COLO829 (cell line): Measurements from ENCODE around the gene CXCL10.
"Not testable (repeated sequence)": the region's sequence is repeated elsewhere in the genome, so short reads cannot be mapped to it uniquely, and the experiment has no call there.

Experiments
- DNase-seq: peaks from one replicate; pipeline ENCODE4 v3.0.0; 2012; ENCODE audit warnings: low spot score

CXCL10 gene

DNA sequence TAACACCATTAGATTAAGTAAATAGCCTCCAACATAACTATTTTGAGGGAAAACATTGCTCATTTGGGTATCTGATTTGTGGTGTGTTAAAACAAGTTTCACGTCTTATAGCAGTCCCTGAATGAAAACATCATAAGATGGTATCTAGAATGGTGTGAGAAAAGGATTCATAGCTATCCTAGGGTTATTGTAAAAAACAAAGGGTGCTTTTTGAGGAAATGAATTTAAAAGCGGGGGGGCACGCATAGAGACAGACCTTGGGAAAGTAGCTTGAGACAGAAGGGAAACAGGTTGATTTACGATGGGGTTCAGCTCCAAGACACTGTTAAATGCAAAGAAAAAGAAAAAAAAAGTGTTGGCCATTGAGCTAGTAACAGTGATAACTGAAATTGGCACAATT is 768 bp upstream of the CXCL10 start:
- DNase-seq = no peak

DNA sequence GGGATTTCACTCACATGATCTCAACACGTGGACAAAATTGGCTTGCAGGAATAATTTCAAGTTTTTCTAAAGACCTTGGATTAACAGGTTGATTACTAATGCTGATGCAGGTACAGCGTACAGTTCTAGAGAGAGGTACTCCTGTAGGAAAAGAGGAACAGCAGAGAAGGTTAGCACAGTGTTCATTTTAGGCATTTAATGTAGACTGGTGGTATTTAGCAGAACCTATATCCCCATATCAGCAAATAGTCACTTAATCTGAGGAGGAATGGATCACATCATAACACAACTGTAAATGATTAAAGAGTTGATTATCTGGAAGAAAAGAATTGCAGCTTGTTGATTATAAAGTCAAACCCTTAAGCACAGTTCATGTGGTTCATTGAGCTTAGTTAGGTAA is 620 bp downstream of the CXCL10 start:
- DNase-seq = no peak

DNA sequence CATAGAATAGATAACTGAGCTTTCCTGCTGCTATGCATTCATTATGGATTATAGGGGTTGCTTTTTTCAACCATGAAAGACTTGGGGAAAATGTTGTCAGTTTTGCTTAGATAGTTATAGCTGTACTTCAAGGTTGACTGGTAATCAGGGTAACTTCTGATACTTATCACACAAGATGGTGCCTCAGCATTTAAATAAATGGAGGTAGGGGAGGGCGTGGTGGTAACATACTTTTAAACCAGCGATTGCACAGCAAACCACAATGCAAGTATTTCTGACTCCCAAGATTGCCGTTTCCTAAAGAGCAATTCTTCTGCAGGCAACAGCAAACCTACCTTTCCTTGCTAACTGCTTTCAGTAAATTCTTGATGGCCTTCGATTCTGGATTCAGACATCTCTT is 1.3 kb downstream of the CXCL10 start:
- no peak for DNase-seq

DNA sequence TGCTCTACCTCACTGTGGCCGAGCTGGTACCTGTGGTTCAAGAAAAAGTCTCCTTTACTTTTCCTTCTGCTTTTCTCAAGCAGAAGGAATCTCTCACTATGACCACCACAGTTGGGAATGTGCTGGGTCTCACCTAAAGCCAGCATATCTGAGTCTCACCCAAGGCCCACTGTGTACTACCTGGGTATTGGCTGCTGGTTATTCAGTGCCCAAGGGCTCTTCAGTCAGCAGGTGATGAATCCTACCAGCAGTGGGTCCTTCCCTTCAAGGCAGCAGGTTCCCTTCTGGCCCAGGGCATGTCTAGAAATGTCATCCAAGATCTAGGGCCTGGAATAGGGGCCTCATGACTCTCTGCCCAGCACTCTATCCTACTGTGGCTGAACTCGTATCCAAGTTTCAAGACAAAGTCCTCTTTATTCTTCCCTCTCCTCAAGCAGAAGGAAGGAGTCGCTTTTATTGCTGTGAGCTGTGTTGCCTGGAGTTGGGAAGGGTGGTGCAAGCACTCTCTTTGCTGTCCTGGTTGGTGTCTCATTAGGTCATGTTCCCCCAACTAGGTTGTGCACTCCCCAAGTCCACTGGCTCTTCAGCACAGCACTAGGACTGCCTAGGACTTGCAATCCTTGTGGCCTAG is 6.1 kb downstream of the CXCL10 start:
- DNase-seq = no peak

DNA sequence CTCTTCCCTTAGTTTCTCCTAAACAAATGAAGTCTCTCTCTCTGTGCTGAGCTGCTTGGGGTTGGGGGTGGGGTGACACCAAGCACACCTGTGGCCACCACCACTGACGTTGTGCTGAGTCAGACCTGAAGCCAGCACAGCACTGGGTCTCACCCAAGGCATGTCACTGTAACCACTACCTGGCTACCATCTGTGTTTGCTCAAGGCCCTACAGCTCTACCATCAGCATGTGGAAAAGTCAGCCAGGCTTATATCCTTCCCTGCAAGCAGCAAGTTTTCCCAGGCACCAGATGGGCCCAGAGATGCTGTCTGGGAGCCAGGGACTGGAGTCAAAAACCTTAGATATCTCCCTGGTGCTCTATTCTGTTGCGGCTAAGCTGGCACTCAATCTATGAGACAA is 6.9 kb downstream of the CXCL10 start:
- DNase-seq = no peak

DNA sequence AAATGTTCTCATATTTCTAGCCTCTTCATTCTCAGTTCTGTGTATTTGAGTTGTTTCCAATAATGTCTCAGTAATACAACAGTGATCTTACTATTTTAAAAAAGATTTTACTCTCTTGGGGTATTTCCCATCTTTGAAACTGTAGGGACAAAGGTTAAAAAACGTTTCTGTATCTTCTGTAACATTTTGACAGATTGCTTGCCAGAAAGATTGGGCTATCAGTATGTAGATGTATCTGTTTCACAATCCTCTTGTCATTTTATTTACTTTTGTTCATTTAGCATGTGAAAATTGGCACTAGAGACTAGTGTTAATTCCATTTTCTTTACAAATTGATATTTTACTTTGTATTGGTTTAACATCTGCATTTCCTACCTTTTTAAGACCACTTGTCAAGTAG is 9.8 kb downstream of the CXCL10 start:
- no peak for DNase-seq

DNA sequence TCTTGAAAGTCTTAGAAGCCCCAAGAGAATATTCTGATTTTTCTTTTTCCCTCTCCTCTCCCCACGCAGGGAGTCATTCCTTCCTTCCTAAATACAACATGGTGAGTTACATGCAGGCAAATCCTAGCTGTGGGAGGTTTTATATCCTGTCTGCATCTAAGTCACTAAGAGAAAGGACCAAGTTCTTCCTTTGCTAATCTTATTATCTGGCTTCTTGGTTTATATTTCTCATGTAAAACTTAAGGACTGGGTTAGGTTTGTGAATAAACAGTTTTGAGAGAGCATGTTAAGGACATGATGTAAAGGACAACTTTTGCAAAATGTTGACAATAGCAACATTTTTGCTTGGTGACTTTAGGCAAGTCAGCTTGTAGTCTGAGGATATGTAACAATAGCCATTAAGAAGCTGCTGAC is 10.9 kb downstream of the CXCL10 start:
- no peak for DNase-seq

DNA sequence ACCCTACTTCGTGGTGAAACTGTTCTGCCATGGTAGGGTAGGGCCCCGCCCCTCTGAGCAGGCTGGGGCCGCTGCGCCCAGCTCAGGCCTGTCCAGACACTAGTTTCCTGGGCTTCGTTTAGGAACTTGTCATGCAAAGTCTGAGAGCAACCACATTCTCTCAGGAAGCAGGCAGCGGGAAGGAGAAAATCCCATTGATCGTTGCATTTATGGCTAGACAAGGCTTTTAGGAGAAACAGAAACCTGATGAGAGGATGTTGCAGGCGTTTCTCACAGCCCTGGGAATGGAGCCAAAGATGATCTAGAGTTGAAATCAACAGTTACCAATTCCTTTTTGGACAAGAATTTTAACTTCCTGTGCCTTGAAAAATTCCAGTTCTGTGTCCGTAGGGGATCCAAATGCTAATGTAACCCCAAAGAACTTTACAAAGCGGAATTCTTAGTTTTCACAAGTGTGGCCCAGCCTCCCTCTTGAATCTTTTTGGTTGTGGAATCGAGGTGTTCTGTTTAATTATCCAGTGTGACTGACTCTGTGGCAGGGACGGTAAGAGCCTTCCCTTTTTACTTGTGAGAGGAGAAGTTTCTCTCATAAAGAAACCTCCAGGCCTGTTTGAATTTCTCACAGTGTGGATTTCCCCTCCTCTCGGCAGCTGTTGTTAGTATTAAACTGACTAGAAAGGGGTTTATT is 11.5 kb downstream of the CXCL10 start:
- peak; percentile 34 for DNase-seq

DNA sequence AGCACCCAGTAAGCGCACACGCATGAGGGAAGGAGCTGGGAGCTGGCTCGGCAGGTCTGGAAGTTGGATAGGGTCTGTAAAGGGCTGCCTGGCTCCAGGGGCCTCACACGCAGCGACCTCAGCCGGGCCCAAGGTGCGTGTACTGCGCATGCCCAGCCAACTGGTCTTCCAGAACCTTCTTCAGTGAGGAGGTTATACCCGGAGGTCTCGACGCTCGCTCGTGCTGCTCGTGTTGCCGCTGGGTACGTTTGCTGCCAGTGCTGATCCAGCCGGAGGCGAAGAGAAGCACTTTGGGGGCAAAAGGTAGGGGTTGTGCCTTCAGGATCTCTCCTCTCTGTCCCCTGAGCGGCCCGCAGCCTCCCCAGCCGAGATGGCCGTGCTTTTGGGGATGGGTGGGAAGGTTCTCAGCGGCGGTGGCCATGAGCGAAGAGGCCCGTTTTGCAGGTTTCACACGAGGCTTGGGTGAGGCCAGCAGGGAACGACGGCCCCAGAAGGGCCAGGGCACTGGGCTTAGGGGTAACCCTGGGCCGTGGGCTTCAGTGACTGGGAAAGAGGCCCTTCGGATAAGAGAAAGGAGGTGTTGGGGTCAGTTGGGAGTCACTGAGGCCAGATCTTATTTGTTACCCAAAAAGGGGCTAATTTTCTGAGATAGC is 12.2 kb downstream of the CXCL10 start:
- DNase-seq = no peak

DNA sequence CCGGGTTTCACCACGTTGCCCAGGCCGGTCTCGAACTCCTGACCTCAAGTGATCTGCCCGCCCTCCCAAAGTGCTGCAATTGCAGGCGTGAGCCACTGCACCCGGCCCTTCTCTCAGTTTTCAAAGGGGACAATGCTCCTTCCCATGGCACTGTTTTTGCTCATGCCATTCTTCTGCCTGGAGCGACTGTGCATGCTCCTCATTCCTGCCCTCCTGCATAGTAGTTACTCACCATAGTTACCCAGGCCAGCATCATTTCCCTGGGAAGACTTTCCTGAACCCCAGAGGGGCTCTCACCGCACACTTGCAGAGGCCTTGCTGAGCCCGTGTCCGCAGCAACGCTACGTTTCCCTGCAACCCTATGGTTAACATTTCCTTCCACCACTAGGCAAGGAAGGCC is 12.7 kb downstream of the CXCL10 start:
- DNase-seq = no peak

DNA sequence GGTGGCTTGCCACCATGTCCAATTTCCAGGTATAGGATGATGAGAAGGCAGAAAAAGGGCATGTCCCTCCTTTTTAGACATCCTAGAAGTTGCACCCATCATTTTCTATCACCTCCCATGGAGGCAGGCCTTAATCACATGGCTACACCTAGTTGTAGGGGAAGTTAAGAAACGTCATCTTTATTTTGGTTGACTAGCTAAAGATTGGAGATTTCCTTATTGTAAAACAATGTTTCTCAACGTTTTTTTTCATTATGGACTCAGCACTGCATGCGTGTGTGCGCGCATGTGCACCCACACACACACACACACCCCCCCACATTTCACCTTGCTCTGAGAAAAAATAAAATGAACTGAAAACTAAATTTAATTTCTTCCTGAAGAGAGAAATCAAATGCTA is 14.0 kb downstream of the CXCL10 start:
- DNase-seq = no peak

DNA sequence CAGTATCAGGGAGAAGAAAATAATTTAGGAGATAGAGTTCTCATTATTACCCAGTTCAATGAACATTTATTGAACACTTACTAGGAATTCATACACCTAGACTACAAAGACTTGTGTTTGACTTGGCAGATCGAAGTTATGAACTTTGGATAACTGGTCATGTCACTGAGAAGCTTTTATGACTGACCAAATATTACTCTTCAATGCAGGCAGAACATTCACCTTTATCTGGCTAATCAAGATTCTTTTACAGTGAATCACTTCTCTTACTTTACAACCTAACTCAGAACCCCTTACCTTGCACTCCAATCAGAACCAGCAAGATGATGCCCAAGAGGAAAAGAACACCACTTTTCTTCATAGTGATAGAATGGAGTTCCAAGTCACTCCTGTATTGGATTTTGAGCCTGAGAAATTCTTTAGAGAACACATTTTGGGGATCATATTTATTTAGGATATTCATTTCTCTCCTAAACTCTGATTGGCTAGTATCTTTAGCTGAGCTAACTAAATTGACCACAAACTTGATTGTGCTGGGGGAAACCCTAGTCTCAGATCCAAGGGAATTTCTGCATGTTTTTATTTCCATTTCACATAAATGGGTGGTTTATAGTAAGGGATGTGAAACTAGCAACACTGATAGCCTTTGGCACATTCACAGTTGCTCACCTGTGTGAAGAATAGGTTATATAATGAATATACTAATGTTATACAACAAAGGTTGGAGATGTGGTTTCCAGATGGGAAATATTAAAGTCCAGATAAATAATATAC is 16.0 kb downstream of the CXCL10 start, which contains the start of gene CXCL9:
Gene CXCL9 (minus strand): TSS at position 421 of the 774 bp plus-strand sequence. CDS start 60 bp downstream, at position 361.
- no peak for DNase-seq

DNA sequence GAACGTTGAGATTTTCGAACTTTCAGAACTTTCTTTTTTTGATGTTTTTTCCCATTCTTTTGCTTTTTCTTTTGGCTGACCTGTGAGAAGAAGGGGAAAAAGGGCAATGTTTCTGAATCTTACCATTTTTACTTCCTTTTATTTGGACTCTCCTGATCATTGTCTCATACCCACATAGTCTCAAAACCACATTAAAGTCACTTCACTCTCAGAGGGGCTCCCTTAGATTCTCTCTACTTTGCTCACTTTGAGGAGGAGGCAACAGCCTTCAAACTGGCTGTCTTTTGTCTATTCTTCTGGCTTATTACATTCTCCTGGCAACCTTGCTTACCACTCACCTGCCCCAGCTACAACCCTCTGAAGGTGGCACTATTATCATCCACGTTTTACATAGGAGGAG is 19.7 kb downstream of the CXCL10 start:
- no peak for DNase-seq

DNA sequence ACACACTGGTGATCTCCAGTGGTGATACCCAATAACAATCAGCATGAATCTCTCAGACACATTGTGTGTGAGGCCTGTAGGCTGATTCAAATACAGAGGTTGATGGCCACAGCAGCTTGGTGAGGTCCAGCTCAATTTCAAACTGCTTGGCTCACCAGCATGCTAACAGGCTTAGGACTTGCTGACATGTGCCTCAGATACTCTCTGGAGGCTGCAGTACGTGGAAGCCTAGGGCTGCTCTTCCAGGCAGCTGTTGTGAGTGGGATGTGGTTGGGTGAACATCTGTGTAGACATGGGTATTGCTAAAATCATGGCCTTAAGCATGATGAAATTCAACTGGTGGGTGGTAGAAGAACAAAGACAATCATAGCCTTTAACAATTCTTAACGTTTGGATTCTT is 20.3 kb downstream of the CXCL10 start:
- no peak for DNase-seq

DNA sequence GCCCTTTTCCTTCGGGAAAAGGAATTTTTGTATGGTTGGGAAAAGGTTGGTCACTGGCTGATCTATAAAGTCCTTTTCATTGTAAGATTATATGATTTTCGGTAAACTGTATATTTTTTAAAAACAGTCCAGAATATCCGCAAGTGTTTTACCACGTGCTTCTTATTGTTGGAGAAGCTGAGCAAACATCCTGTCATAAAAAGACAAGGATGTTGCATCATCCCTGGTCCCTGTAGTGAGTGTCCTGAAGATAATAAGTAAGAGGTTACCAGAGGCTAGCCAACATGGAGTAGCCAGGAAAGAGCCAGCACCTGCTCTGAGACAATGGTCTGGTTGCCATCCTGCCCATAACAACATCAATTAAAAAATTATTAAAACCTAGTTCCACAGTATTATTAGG is 21.1 kb downstream of the CXCL10 start:
- no peak for DNase-seq

DNA sequence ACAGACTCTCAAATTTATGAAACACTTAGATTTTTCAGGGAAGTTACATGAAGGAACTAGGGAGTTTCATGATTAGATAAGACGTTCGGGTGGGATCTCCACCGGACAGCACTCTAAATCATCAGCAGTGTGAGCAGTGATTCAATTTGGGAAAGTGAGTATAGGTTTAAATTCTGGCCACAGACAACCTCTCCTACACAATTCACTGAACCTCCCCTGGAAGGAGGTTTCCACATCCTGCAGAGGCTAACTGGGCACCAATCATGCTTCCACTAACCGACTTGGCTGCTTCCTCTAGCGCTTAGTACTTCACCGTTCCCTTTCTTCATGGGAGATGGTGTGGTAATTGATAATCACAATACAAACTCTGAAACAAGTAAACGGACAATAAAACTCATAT is 21.6 kb downstream of the CXCL10 start:
- DNase-seq = no peak

DNA sequence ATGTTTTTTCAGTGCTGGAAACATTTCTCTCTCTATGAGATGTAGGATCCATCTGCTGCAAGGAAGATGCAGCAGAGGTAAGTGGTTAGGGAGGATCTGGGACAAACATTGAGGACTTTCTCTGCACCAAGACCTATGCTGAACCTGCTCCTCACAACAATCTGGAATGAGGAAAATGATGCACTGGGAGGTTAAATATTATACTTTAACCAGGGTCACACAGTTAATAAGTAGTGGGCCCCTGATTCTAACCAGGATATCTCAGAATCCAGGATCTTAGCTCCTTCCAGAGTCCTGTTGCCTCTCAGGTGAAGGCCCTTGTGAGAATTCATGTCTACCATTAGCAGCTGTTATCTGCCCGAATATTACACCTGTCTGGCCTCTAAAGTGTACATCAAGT is 23.0 kb downstream of the CXCL10 start:
- DNase-seq = no peak

DNA sequence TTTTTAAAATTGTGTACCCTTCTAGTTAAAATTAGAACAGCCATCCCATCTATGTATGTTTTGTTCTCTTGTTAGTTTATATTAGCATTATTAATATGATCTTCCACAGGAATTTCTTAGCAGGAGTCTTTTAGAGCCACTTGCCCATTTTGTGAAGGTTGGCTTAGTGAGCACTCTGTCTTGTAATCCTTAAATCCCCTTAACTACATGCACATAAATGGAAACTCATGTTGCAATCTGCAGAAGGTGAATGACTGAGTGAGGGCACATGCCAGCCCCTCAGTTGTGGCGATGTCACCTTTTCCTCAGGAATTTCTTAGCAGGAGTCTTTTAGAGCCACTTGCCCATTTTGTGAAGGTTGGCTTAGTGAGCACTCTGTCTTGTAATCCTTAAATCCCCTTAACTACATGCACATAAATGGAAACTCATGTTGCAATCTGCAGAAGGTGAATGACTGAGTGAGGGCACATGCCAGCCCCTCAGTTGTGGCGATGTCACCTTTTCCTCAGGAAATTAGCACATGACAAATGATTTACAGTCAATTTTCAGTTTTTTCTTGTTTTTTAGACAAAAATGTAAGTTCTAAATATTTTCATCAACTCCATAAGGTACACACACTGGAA is 24.7 kb downstream of the CXCL10 start:
- DNase-seq = not testable (repeated sequence)

DNA sequence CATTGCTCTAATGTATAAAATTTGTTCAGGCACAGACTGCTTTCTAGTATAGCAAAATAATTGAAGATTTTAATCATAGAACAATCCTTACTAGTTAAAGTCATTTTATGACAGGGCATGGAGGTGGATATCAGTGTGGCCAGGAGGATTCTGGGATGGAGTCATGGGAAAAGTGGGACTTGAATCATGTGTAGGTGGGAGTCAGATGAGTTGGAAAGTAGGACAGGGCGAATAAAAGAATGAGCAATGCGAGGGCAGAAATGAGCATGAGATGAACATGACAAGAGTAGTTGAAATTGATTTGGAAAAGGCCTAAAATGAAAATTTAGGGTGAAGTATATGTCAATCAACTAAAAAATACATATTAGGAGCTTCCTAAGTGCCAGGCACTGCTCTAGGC is 25.4 kb downstream of the CXCL10 start:
- DNase-seq = no peak

DNA sequence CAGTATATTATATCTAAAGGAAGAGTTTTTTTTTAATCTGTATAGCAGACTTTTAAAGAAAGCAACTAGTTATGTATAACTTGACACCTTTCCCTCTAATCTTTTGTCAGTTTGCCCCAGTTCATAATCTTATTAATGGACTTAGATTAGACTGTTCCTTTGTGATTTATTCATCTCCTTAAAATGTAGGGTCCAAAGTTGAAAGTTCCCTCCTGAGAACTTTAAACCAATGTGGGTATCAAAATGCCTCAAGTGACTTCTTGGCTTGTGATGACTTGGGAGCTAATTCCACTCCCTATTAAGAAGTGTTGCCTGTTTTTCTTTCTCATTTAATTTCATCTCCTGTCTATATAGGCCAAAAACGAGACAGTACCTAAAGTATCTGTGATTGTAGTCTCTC is 26.2 kb downstream of the CXCL10 start:
- DNase-seq = no peak

DNA sequence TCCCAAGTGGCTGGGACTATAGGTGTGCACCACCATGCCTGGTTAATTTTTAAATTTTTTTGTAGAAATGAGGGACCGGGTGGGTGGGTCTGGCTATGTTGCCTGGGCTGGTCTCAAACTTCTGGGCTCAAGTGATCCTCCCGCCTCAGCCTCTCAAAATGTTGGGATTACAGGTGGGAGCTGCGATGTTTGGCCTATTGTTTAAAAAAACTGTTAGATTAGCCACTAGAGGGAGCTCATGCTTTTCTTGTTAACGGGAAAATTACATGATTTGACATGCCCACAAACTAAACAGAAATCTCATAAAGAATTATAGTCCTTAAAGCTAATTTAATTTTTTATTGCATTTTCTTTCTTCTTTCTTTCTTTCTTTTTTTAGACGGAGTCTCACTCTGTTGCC is 27.6 kb downstream of the CXCL10 start:
- peak; percentile 67 for DNase-seq

DNA sequence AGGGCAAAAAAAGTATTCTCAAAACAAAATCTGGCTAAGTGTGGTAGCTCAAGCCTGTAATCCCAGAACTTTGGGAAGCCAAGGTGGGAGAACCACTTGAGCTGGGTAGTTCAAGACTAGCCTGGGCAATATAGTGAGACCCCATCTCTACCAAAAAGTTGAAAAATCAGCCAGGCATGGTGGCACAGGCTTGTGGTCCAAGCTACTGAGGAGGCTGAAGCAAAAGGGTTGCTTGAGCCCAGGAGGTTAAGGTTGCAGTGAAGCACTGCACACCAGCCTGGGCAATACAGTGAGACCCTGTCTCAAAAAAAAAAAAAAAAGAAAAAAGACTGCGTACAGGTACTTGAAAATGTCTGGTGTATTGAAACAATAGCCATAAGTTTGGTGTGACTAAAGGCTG is 30.8 kb downstream of the CXCL10 start:
- no peak for DNase-seq
